Measurements from ENCODE around the gene UBE2L5.

The UBE2L5 gene

GRCh38 chr13:30423891-30424290 lies 1.6 kb downstream of the UBE2L5 start:
- DNase-seq (ENCODE audit: low read depth): no peak
- H3K4me3 ChIP-seq (ENCODE audit: control insufficient read depth, low read depth, low read length): no peak overlapping the region
- no peak for TF ChIP-seq CTCF (IDR thresholded peaks at IDR 0.05; ENCODE audit: control insufficient read depth, insufficient read depth, low read depth, low read length, missing control alignments)

DNA sequence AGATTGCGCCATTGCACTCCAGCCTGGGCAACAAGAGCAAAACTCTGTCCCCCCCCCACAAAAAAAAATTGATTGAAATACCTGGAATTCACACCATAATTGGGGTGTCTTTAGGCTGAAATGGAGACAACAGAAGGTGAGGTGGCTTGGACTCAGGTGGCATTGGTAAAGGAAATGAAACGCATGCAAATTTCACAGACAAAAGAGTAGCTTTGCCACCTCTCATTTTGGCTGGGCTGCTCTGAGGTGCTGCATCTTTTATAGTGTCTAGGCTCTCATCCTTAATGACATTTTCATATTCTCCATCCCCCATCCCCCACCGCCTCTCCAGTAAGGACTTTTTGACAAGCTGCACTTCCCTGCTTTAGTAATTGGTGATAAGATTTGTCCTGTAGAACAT lies 6.9 kb downstream of the UBE2L5 start:
- TF ChIP-seq CTCF (IDR thresholded peaks at IDR 0.05; ENCODE audit: control insufficient read depth, insufficient read depth, low read depth, low read length, missing control alignments): no peak
- H3K4me3 ChIP-seq (ENCODE audit: control insufficient read depth, low read depth, low read length): no peak overlapping the region

DNA sequence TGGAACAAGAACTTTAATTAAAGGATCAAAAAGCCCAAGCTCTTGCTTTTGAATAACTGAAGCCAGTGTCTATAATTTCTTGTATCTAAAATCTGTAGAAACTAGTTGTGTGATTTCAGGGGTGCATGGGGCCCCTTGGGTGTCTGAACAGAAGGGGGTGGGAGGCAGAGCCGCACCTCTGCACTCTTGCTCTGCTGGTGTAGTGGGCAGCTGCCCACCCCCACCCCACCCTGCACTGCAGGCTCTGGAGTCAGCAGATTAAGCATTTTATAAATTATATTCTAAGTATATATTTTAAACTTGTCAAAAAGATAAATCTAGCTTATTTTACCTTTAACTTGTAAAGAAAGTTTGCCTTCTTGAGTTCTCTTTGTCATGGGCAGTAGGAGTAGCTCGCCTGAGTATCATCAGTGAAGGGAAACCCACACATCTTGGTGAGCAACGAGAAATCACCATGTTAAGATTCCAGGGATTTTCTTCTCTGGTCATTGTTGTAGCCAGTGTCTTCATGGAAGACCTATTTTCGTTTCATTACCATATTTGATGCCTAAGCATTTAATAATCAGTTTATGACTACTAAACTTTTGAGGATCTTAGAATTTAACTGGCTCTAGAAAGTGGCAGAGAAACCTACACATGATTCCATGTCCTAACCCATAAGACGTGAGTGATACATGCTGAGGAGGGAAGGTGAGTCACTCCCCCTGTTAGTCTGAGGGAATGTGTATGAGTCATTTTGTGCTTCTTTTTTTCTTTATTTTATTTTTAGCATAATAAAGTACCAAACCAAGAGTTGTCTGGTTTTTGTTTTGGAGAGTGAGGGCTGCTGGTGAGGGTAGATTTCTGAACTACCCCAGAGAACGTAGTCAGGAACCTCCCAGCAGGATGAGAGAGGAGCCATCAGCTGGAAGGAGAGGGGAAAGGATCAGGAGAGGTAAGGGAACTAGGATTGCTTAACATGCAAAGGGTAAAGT lies 7.7 kb downstream of the UBE2L5 start:
- no peak overlapping the region for H3K4me3 ChIP-seq (ENCODE audit: control insufficient read depth, low read depth, low read length)
- no peak for TF ChIP-seq CTCF (IDR thresholded peaks at IDR 0.05; ENCODE audit: control insufficient read depth, insufficient read depth, low read depth, low read length, missing control alignments)
- peak; percentile 80 for DNase-seq (ENCODE audit: low read depth)

More for the DNA sequence above, 6.9 kb downstream of the UBE2L5 start:
- no peak for DNase-seq (ENCODE audit: low read depth)

DNA sequence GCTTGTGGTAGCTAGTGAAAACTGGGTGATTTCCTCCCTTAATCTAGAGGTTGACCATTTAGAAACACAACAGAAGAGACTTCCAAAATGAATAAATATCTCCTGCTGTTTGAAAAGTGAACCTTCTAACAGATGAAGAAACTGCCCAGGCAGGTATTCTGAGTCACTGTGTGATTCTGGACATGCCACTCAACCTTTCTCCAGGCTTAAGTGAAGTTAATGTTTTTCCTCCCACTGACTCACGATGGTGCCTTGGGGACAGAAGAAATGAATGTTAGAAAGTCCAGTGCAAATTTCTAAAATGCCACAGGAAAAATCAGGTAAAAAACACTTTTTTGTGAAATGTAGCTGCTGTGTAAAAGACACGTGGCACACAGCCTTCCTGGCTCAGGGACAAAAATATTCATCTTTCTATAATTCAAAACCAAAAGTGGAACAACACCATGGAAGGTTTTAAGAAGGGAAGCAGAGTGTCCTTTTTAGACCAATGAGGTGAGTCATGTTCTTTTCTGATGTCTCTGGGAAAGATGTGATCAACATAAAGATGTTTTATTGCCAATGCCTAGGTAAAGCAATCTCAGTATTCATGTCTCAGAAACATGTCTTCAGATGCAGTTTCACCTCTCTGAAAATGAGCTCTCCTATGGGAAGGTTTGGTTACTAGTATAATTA lies 9.1 kb downstream of the UBE2L5 start:
- TF ChIP-seq CTCF (IDR thresholded peaks at IDR 0.05; ENCODE audit: control insufficient read depth, insufficient read depth, low read depth, low read length, missing control alignments): no peak
- no peak overlapping the region for H3K4me3 ChIP-seq (ENCODE audit: control insufficient read depth, low read depth, low read length)
- DNase-seq (ENCODE audit: low read depth): no peak

GRCh38 chr13:30435911-30436451 lies 13.7 kb downstream of the UBE2L5 start:
- H3K4me3 ChIP-seq (ENCODE audit: control insufficient read depth, low read depth, low read length): no peak overlapping the region
- DNase-seq (ENCODE audit: low read depth): no peak
- TF ChIP-seq CTCF (IDR thresholded peaks at IDR 0.05; ENCODE audit: control insufficient read depth, insufficient read depth, low read depth, low read length, missing control alignments): no peak

GRCh38 chr13:30437177-30437576 lies 14.9 kb downstream of the UBE2L5 start:
- no peak for TF ChIP-seq CTCF (IDR thresholded peaks at IDR 0.05; ENCODE audit: control insufficient read depth, insufficient read depth, low read depth, low read length, missing control alignments)
- H3K4me3 ChIP-seq (ENCODE audit: control insufficient read depth, low read depth, low read length): no peak overlapping the region
- DNase-seq (ENCODE audit: low read depth): no peak
